AG08395 (cell line): Measurements from ENCODE around the gene KNOP1.

Experiments
- DNase-seq: peaks from one replicate; pipeline ENCODE4 v3.0.0; 2012; ENCODE audit warnings: mixed read lengths, low spot score

The KNOP1 gene

GRCh38 chr16:19707569-19708295, 10.3 kb downstream of the KNOP1 start:
- DNase-seq: no peak

GRCh38 chr16:19706846-19707245, 11.2 kb downstream of the KNOP1 start:
- no peak for DNase-seq

GRCh38 chr16:19705843-19706242, 12.2 kb downstream of the KNOP1 start:
- no peak for DNase-seq

GRCh38 chr16:19705146-19705501, 12.9 kb downstream of the KNOP1 start:
- no peak for DNase-seq

GRCh38 chr16:19704321-19705145, 13.5 kb downstream of the KNOP1 start:
- peak; percentile 56 for DNase-seq

GRCh38 chr16:19703172-19703889, 14.7 kb downstream of the KNOP1 start:
- DNase-seq: no peak

- no peak for DNase-seq
Measured at GRCh38 chr16:19701091-19701490, 16.9 kb downstream of the KNOP1 start.

- DNase-seq: no peak
Measured at GRCh38 chr16:19700319-19700781, 17.7 kb downstream of the KNOP1 start.

GRCh38 chr16:19699472-19699871, 18.6 kb downstream of the KNOP1 start:
- no peak for DNase-seq

GRCh38 chr16:19698480-19699465, 19.3 kb downstream of the KNOP1 start:
- peak; percentile 80 for DNase-seq

GRCh38 chr16:19697756-19698318, 20.2 kb downstream of the KNOP1 start:
- no peak for DNase-seq

- no peak for DNase-seq
Measured at GRCh38 chr16:19696961-19697360, 21.1 kb downstream of the KNOP1 start.

GRCh38 chr16:19696328-19696727, 21.7 kb downstream of the KNOP1 start:
- peak; percentile 91 for DNase-seq

- no peak for DNase-seq
Measured at GRCh38 chr16:19694989-19695388, 23.0 kb downstream of the KNOP1 start.

GRCh38 chr16:19691161-19691711, 26.8 kb downstream of the KNOP1 start:
- no peak for DNase-seq

- DNase-seq: no peak
Measured at GRCh38 chr16:19690196-19690595, 27.8 kb downstream of the KNOP1 start.

- no peak for DNase-seq
Measured at GRCh38 chr16:19689342-19689741, 28.7 kb downstream of the KNOP1 start.

- DNase-seq: no peak
Measured at GRCh38 chr16:19688396-19689024, 29.5 kb downstream of the KNOP1 start.

- DNase-seq: no peak
Measured at GRCh38 chr16:19687279-19687678, 30.7 kb downstream of the KNOP1 start.

GRCh38 chr16:19685176-19685575, 32.9 kb downstream of the KNOP1 start:
- no peak for DNase-seq
